OCI-LY7 (cell line): ENCODE data around the gene TGFB1I1.

ENCODE experiments used
- CTCF ChIP-seq: fragments of 200-600 bp; sonication (generic); conservative IDR thresholded peaks from 2 replicates; pipeline ENCODE4 v1.5.1; 2014; ENCODE audit warnings: mild to moderate bottlenecking, antibody characterized with exemption, low read length, moderate library complexity, mixed read lengths
- EZH2phosphoT487 ChIP-seq: fragments of 200-600 bp; sonication (generic); IDR thresholded peaks from 2 replicates; pipeline ENCODE4 v1.6.1; 2018; ENCODE audit warnings: low read depth, borderline replicate concordance, mild to moderate bottlenecking, mixed run types, antibody characterized with exemption, low read length, moderate library complexity, mixed read lengths

GRCh38 chr16:31430380-31431052 is 41.4 kb upstream of the TGFB1I1 start:
- TF ChIP-seq CTCF (no peak), EZH2phosphoT487 (no peak)
